ENCODE measurements around the gene MROH7.
A peak's percentile ranks its signal among the peaks of the same experiment; 100 is the strongest.

Gene MROH7

DNA sequence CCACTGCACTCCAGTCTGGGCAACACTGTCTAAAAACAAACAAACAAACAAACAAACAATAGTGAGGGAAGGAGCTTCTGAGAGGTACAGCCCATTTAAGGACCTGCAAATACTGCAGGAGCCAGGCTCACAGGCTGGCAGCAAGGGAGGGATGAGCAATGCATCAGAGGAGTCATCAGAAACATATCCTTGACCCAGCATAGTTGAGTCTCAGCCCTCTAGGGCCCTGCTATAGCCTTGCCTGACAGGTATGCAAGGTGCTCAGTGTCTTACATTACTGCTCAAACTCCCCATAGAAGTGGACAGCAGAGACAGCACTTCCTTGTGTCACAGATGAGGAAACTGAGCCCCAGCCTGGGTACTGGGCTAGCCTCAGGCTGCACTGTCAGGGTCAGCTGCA is 66.8 kb downstream of the MROH7 start:
- H3K9me3 Mint-ChIP-seq: no peaks in the 10 kb centered on the region
- ATAC-seq (ENCODE audit: low read depth) (no peak), DNase-seq (ENCODE audit: low spot score in 2 of 2) (no peak)
- H3K36me3 Mint-ChIP-seq: no peaks in the 10 kb centered on the region
- peaks cover 13% of the 10 kb centered on the region for H3K27me3 Mint-ChIP-seq
- no peak overlapping the region for H3K4me3 Mint-ChIP-seq
- H3K4me1 Mint-ChIP-seq: no peaks in the 10 kb centered on the region
- H3K27ac Mint-ChIP-seq: no peak overlapping the region

GRCh38 chr1:54709547-54710292 is 68.1 kb downstream of the MROH7 start:
- Mint-ChIP-seq H3K27ac (no peak overlapping the region), H3K4me3 (no peak overlapping the region), H3K9me3 (no peaks in the 10 kb centered on the region), H3K4me1 (no peaks in the 10 kb centered on the region), H3K36me3 (no peaks in the 10 kb centered on the region), H3K27me3 (peaks cover 11% of the 10 kb centered on the region)
- ATAC-seq (ENCODE audit: low read depth) (no peak), DNase-seq (ENCODE audit: low spot score in 2 of 2) (no peak)

DNA sequence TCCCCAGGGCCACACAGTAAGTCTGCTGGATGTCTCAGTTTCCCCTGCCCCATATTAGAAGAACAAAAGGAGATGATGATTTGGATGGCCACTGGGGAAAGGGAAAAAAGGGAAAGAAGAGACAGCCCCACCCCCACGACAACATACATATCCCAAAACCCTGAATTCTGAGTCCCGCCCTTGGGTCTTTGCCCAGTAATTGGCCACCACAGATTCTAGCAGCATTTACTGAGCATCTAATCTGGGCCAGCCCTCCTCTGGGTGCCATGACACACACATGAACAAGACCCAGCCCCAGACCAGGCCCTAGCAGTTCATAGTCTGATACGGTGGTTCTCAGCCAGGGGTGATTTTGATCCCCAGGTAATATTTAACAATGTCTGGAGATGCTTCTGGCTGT is 68.8 kb downstream of the MROH7 start:
- Mint-ChIP-seq H3K9me3 (peaks cover 2% of the 10 kb centered on the region), H3K27ac (no peak overlapping the region), H3K4me3 (no peak overlapping the region), H3K27me3 (peaks cover 8% of the 10 kb centered on the region), H3K4me1 (peaks cover 5% of the 10 kb centered on the region), H3K36me3 (no peaks in the 10 kb centered on the region)
- DNase-seq (ENCODE audit: low spot score in 2 of 2) (no peak), ATAC-seq (ENCODE audit: low read depth) (no peak)

GRCh38 chr1:54710841-54711240 is 69.3 kb downstream of the MROH7 start:
- DNase-seq (ENCODE audit: low spot score in 2 of 2): no peak
- Mint-ChIP-seq H3K4me1 (peaks cover 5% of the 10 kb centered on the region), H3K9me3 (peaks cover 2% of the 10 kb centered on the region), H3K36me3 (no peaks in the 10 kb centered on the region), H3K27ac (no peak overlapping the region), H3K27me3 (peaks cover 6% of the 10 kb centered on the region), H3K4me3 (no peak overlapping the region)
- ATAC-seq (ENCODE audit: low read depth): no peak

DNA sequence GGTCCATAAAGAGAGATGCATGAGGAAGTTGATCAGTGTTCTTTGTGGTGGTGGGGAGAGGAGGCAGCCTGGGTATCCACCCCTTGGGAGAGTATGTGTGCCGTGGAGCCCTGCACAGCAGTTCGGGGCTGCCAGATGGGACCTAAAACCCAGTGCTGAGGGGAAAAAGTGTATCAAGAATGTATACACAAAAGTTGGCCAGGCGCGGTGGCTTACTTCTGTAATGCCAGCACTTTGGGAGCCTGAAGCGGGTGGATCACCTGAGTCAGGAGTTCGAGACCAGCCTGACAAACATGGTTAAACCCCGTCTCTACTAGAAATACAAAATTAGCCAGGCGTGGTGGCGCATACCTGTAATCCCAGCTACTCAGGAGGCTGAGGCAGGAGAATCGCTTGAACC is 70.0 kb downstream of the MROH7 start:
- no peak for ATAC-seq (ENCODE audit: low read depth)
- Mint-ChIP-seq H3K27me3 (peaks cover 6% of the 10 kb centered on the region), H3K4me3 (no peak overlapping the region), H3K36me3 (no peaks in the 10 kb centered on the region), H3K9me3 (peaks cover 2% of the 10 kb centered on the region), H3K27ac (no peak overlapping the region), H3K4me1 (peaks cover 10% of the 10 kb centered on the region)
- no peak for DNase-seq (ENCODE audit: low spot score in 2 of 2)

GRCh38 chr1:54714881-54715492 is 73.4 kb downstream of the MROH7 start:
- DNase-seq (ENCODE audit: low spot score in 2 of 2): no peak
- peaks cover 2% of the 10 kb centered on the region for H3K27me3 Mint-ChIP-seq

GRCh38 chr1:54715493-54716298 is 74.1 kb downstream of the MROH7 start, which contains the start of gene TTC4:
TSS of gene TTC4 (plus strand) at chr1:54715861. CDS start at chr1:54715909, 48 bp downstream.
- Mint-ChIP-seq H3K27me3 (no peaks in the 10 kb centered on the region), H3K4me1 (peaks cover 16% of the 10 kb centered on the region), H3K27ac (peak within 1 kb of the TSS; percentile 71), H3K9me3 (peaks cover 2% of the 10 kb centered on the region), H3K4me3 (peak within 1 kb of the TSS; percentile 91), H3K36me3 (peaks cover 11% of the 10 kb centered on the region)
- ATAC-seq (ENCODE audit: low read depth) (peak; percentile 98), DNase-seq (ENCODE audit: low spot score in 2 of 2) (peak; percentile 82 to 89)

More at GRCh38 chr1:54714881-54715492, 73.4 kb downstream of the MROH7 start:
- Mint-ChIP-seq H3K27ac (peak overlapping the region; percentile 71), H3K4me1 (peaks cover 16% of the 10 kb centered on the region), H3K36me3 (peaks cover 11% of the 10 kb centered on the region), H3K4me3 (peak overlapping the region; percentile 91), H3K9me3 (peaks cover 2% of the 10 kb centered on the region)
- no peak for ATAC-seq (ENCODE audit: low read depth)

DNA sequence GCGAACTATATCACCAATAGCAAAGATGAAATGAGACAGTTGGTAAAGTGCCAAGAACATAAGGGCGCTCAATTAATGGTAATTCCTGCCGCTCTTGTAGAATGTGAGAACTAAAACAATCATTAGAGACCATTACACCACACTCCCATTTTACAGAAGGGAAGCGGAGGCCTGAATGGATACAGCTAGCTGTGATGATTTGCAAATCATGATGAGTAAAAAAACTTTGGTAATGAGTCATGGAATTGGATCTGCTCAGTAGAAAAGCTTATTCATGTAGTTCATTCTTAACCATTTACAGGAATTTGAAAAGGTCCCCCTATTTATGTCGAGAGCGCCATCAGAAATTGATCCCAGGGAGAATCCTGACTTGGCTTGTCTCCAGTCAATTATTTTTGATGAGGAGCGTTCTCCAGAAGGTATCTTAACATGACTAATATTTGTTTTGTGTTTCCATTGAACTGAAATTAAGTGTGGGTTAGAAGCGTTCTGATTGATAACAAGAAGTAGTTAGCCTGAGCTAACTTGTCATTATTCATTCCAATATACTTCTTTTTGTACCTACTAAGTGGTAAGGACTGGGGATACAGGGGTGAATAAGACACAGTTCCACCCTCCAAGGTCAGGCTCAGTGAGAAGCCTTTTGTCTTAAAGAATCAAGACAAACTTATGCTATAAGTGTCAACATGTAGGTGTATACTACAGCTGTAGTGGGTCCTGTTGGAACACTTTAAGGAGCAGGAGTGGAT is 74.9 kb downstream of the MROH7 start:
- DNase-seq (ENCODE audit: low spot score in 2 of 2) (no peak), ATAC-seq (ENCODE audit: low read depth) (no peak)
- peaks cover 2% of the 10 kb centered on the region for H3K9me3 Mint-ChIP-seq
- H3K27ac Mint-ChIP-seq: peak overlapping the region; percentile 71
- H3K4me1 Mint-ChIP-seq: peaks cover 16% of the 10 kb centered on the region
- H3K27me3 Mint-ChIP-seq: no peaks in the 10 kb centered on the region
- peak overlapping the region; percentile 91 for H3K4me3 Mint-ChIP-seq
- peaks cover 14% of the 10 kb centered on the region for H3K36me3 Mint-ChIP-seq

DNA sequence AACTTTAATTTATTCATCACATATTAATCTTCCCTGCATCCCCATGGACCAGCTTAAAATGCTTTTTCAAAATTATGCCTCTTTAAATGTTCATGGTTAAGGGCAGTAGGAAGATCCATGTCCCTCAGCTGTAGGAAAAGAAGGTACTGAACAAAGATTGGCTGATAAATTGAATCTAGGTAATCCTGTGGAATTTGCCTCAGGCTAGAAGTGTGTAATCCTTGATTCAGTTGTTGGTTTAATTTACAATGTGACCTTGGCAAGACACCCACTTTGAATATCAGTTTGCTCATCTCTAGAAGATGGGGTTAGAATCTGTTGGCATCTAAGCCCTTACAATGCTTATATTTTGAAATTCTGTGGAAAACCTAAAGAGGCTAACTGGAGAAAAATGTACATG is 80.1 kb downstream of the MROH7 start:
- no peak overlapping the region for H3K4me3 Mint-ChIP-seq
- no peak overlapping the region for H3K27ac Mint-ChIP-seq
- DNase-seq (ENCODE audit: low spot score in 2 of 2): no peak
- no peaks in the 10 kb centered on the region for H3K27me3 Mint-ChIP-seq
- H3K4me1 Mint-ChIP-seq: peaks cover 5% of the 10 kb centered on the region
- H3K36me3 Mint-ChIP-seq: peaks cover 41% of the 10 kb centered on the region
- no peak for ATAC-seq (ENCODE audit: low read depth)
- peaks cover 6% of the 10 kb centered on the region for H3K9me3 Mint-ChIP-seq

DNA sequence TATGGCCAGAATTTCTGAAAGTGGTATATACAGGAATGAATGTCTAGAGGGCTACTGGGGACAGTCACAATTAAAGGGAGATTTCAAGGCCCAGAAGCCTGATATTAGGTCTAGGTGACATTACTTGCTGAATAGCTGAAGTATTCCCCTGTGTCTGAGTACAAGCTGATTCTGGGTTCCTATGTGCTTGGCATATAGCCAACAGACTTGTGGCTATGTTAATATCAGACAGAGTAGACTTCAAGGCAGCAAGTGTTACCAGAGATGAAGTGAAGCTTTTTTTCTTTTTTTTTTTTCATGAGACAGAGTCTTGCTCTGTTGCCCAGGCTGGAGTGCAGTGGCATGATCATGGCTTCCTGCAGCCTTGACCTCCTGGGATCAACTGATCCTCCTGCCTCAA is 82.4 kb downstream of the MROH7 start:
- Mint-ChIP-seq H3K27me3 (no peaks in the 10 kb centered on the region), H3K27ac (no peak overlapping the region), H3K36me3 (peaks cover 46% of the 10 kb centered on the region), H3K4me1 (peaks cover under 1% of the 10 kb centered on the region), H3K9me3 (peaks cover 6% of the 10 kb centered on the region), H3K4me3 (no peak overlapping the region)
- no peak for DNase-seq (ENCODE audit: low spot score in 2 of 2)
- no peak for ATAC-seq (ENCODE audit: low read depth)

GRCh38 chr1:54724771-54725170 is 83.2 kb downstream of the MROH7 start:
- no peaks in the 10 kb centered on the region for H3K4me1 Mint-ChIP-seq
- H3K27ac Mint-ChIP-seq: no peak overlapping the region
- peaks cover 6% of the 10 kb centered on the region for H3K9me3 Mint-ChIP-seq
- H3K4me3 Mint-ChIP-seq: no peak overlapping the region
- no peak for ATAC-seq (ENCODE audit: low read depth)
- no peak for DNase-seq (ENCODE audit: low spot score in 2 of 2)
- no peaks in the 10 kb centered on the region for H3K27me3 Mint-ChIP-seq
- peaks cover 42% of the 10 kb centered on the region for H3K36me3 Mint-ChIP-seq

DNA sequence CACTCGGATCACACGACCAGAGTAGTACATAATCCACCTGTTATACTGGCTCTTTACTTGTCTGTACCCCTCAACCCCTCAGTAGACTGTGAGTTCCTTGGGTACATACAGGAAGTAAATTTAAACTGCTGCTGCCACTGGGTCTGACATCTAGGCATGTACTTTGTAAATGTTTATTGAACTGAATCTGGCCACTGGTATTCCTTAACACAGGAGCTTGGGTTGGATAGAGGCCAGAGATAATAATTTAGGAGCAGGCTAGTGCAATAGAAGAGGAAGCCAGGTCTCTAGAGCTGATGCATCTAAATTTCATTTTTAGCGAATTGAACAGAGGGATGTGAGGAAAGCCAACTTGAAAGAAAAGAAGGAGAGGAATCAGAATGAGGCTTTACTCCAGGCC is 86.4 kb downstream of the MROH7 start:
- ATAC-seq (ENCODE audit: low read depth) (no peak), DNase-seq (ENCODE audit: low spot score in 2 of 2) (no peak)
- H3K9me3 Mint-ChIP-seq: peaks cover 6% of the 10 kb centered on the region
- H3K4me1 Mint-ChIP-seq: peaks cover 2% of the 10 kb centered on the region
- no peaks in the 10 kb centered on the region for H3K27me3 Mint-ChIP-seq
- peaks cover 50% of the 10 kb centered on the region for H3K36me3 Mint-ChIP-seq
- H3K4me3 Mint-ChIP-seq: no peak overlapping the region
- H3K27ac Mint-ChIP-seq: peak overlapping the region; percentile 86

DNA sequence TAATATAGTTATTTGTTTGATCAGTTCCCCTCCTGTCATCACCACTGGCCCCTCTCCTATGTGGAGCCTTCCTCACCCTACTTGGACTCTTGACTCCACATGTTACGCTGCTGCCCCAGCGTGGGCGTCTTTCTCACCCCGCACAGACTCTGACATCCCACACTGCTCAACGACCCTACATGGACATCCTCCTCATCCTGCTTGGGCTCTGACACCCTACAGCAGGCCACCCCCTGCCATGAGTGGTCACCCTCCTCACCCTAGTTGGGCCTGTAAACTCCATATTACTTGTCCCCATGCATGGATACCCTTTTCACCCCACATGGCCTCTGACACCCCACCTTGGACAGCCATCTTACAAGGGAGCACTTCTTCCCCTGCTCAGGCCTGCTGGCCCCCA is 95.1 kb downstream of the MROH7 start:
- Mint-ChIP-seq H3K36me3 (peaks cover 36% of the 10 kb centered on the region), H3K9me3 (no peaks in the 10 kb centered on the region), H3K4me3 (no peak overlapping the region), H3K27me3 (no peaks in the 10 kb centered on the region), H3K27ac (no peak overlapping the region), H3K4me1 (no peaks in the 10 kb centered on the region)
- no peak for DNase-seq (ENCODE audit: low spot score in 2 of 2)
- ATAC-seq (ENCODE audit: low read depth): no peak

Measured in memory B cell (primary cell).